ENCODE measurements around the gene TCERG1L.

TCERG1L gene

DNA sequence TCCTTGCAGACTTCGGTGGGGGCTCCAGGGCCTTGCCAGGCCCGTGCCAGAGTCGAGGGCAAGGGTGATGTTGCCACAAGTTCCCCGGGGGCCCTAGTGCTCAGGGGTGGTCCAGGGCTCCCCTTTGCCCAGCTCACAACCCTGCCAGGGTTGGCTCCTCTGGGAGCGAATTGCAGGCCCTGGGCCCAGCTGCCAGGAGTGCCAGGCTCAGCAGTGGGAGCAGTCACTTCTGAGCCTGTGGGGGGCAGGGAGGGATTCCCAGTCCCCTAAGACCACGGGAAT, 43.8 kb downstream of the TCERG1L start:
- Histone ChIP-seq H3K4me3 (ENCODE audit: low read length) (no peak overlapping the region), H3K9ac (ENCODE audit: low read depth, low read length) (no peak overlapping the region), H3K4me2 (ENCODE audit: low read length) (no peak overlapping the region), H3K36me3 (ENCODE audit: insufficient read depth, low read length) (no peaks in the 10 kb centered on the region), H3K9me3 (replicated peaks; ENCODE audit: low read length) (peaks cover 9% of the 10 kb centered on the region), H3K27me3 (ENCODE audit: control insufficient read depth, insufficient read depth, low read length) (no peaks in the 10 kb centered on the region), H3K4me1 (ENCODE audit: control insufficient read depth, insufficient read depth, low read length) (no peaks in the 10 kb centered on the region)

DNA sequence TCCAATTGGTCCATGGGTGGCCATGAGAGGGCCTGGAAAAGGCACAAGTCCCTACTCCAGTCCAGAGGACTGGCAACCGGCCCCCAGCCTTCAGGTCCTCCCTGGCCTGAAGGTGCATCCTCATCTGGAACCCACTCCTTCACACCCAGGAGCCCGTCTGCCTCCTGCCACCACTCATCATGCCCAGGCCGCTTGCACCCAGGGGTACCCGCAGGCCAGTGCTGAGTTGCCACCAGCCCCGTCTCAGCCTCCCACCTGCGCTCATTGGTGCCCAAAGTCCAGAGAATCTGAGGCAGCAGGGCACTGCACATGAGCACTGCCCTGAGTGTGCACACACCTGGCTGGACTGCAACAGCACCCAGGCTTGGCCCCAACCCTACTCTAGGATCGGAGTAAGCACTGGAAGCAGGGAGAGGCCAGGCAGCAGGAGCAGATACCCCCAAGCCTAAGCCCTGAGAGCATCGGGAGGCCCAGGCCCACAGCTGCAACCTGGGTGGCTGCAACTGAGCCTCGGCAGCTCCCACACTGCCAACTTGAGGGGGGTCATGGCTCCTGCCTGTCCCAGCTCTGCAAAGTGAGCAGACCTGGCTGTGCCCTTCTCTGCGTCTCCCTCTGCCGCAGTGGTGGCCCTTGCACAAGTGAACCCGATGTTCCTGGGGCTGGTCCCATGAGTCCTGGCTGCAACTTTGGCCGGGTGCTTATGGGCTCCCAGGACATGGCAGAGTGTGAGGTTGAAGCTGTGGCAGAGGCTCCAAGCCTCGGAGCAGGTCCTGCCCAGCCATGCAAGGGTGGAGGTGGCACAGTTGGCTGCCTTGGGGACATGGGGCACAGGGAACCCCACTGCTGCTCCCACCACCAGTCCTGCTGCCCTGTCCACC, 44.3 kb downstream of the TCERG1L start:
- H3K4me3 ChIP-seq (ENCODE audit: low read length): no peak overlapping the region
- H3K4me2 ChIP-seq (ENCODE audit: low read length): no peak overlapping the region
- no peaks in the 10 kb centered on the region for H3K36me3 ChIP-seq (ENCODE audit: insufficient read depth, low read length)
- peaks cover 10% of the 10 kb centered on the region for H3K9me3 ChIP-seq (replicated peaks; ENCODE audit: low read length)
- H3K4me1 ChIP-seq (ENCODE audit: control insufficient read depth, insufficient read depth, low read length): no peaks in the 10 kb centered on the region
- H3K27me3 ChIP-seq (ENCODE audit: control insufficient read depth, insufficient read depth, low read length): no peaks in the 10 kb centered on the region
- H3K9ac ChIP-seq (ENCODE audit: low read depth, low read length): no peak overlapping the region

GRCh38 chr10:131264110-131264788, 47.3 kb downstream of the TCERG1L start:
- H3K27me3 ChIP-seq (ENCODE audit: control insufficient read depth, insufficient read depth, low read length): no peaks in the 10 kb centered on the region
- H3K9ac ChIP-seq (ENCODE audit: low read depth, low read length): no peak overlapping the region

GRCh38 chr10:131261890-131262475, 49.5 kb downstream of the TCERG1L start:
- Histone ChIP-seq H3K4me2 (ENCODE audit: low read length) (no peak overlapping the region), H3K4me1 (ENCODE audit: control insufficient read depth, insufficient read depth, low read length) (no peaks in the 10 kb centered on the region), H3K36me3 (ENCODE audit: insufficient read depth, low read length) (no peaks in the 10 kb centered on the region), H3K9me3 (replicated peaks; ENCODE audit: low read length) (peaks cover 14% of the 10 kb centered on the region), H3K9ac (ENCODE audit: low read depth, low read length) (no peak overlapping the region), H3K27me3 (ENCODE audit: control insufficient read depth, insufficient read depth, low read length) (no peaks in the 10 kb centered on the region), H3K4me3 (ENCODE audit: low read length) (no peak overlapping the region)

More at GRCh38 chr10:131264110-131264788, 47.3 kb downstream of the TCERG1L start:
- Histone ChIP-seq H3K4me1 (ENCODE audit: control insufficient read depth, insufficient read depth, low read length) (no peaks in the 10 kb centered on the region), H3K36me3 (ENCODE audit: insufficient read depth, low read length) (no peaks in the 10 kb centered on the region), H3K4me3 (ENCODE audit: low read length) (no peak overlapping the region), H3K9me3 (replicated peaks; ENCODE audit: low read length) (peaks cover 13% of the 10 kb centered on the region), H3K4me2 (ENCODE audit: low read length) (no peak overlapping the region)

- Histone ChIP-seq H3K9ac (ENCODE audit: low read depth, low read length) (no peak overlapping the region), H3K27me3 (ENCODE audit: control insufficient read depth, insufficient read depth, low read length) (no peaks in the 10 kb centered on the region), H3K4me2 (ENCODE audit: low read length) (no peak overlapping the region), H3K36me3 (ENCODE audit: insufficient read depth, low read length) (no peaks in the 10 kb centered on the region), H3K4me1 (ENCODE audit: control insufficient read depth, insufficient read depth, low read length) (no peaks in the 10 kb centered on the region), H3K4me3 (ENCODE audit: low read length) (no peak overlapping the region), H3K9me3 (replicated peaks; ENCODE audit: low read length) (peaks cover 15% of the 10 kb centered on the region)
Measured at GRCh38 chr10:131260452-131261211, 50.9 kb downstream of the TCERG1L start.

GRCh38 chr10:131260031-131260430, 51.5 kb downstream of the TCERG1L start:
- no peaks in the 10 kb centered on the region for H3K27me3 ChIP-seq (ENCODE audit: control insufficient read depth, insufficient read depth, low read length)
- H3K4me1 ChIP-seq (ENCODE audit: control insufficient read depth, insufficient read depth, low read length): no peaks in the 10 kb centered on the region
- no peak overlapping the region for H3K4me2 ChIP-seq (ENCODE audit: low read length)
- H3K9me3 ChIP-seq (replicated peaks; ENCODE audit: low read length): peaks cover 17% of the 10 kb centered on the region
- no peaks in the 10 kb centered on the region for H3K36me3 ChIP-seq (ENCODE audit: insufficient read depth, low read length)
- no peak overlapping the region for H3K9ac ChIP-seq (ENCODE audit: low read depth, low read length)
- no peak overlapping the region for H3K4me3 ChIP-seq (ENCODE audit: low read length)

DNA sequence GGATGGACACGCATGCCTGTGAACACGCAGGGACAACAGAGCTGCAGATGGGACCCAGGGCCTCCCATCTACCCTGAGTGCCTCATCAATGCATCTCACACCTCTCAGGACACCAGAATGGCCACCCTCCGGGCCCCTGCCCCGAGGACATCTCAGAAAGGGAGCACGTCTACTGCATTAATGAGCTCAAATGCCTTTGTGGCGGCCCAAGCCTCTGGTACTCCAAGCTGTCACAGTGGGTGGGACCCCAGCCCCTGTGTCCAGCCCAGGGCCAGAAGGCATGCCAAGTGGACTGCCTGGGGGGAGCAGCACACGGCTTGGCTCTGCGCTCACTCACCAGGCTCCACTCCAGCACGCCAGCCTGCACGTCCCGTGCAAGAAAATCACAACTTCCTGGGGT, 52.0 kb downstream of the TCERG1L start:
- H3K9me3 ChIP-seq (replicated peaks; ENCODE audit: low read length): peaks cover 19% of the 10 kb centered on the region

DNA sequence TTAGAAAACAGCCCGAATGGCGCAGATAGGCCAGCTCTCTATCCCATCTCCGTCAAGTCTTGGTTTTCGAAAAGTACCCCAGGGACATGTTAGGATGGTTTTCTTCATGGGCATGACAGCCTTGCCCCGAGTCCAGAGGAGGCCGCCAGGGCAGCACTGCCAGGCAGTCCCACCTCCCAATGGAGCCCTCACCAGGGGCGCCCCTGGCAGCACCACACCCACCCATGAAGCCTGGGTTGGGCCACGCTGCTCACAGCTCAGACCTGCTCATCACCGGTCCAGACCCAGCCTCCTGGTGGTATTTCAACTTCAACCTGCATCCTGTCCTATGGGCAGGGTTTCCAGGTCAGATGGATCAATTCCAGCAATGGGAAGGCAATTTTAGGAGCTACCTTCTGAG, 53.3 kb downstream of the TCERG1L start:
- no peaks in the 10 kb centered on the region for H3K27me3 ChIP-seq (ENCODE audit: control insufficient read depth, insufficient read depth, low read length)
- H3K4me2 ChIP-seq (ENCODE audit: low read length): no peak overlapping the region
- H3K9me3 ChIP-seq (replicated peaks; ENCODE audit: low read length): peaks cover 25% of the 10 kb centered on the region
- no peaks in the 10 kb centered on the region for H3K4me1 ChIP-seq (ENCODE audit: control insufficient read depth, insufficient read depth, low read length)
- no peak overlapping the region for H3K4me3 ChIP-seq (ENCODE audit: low read length)
- no peaks in the 10 kb centered on the region for H3K36me3 ChIP-seq (ENCODE audit: insufficient read depth, low read length)
- H3K9ac ChIP-seq (ENCODE audit: low read depth, low read length): no peak overlapping the region

More for the DNA sequence above, 52.0 kb downstream of the TCERG1L start:
- Histone ChIP-seq H3K9ac (ENCODE audit: low read depth, low read length) (no peak overlapping the region), H3K4me2 (ENCODE audit: low read length) (no peak overlapping the region), H3K4me3 (ENCODE audit: low read length) (no peak overlapping the region), H3K27me3 (ENCODE audit: control insufficient read depth, insufficient read depth, low read length) (no peaks in the 10 kb centered on the region), H3K4me1 (ENCODE audit: control insufficient read depth, insufficient read depth, low read length) (no peaks in the 10 kb centered on the region), H3K36me3 (ENCODE audit: insufficient read depth, low read length) (no peaks in the 10 kb centered on the region)

DNA sequence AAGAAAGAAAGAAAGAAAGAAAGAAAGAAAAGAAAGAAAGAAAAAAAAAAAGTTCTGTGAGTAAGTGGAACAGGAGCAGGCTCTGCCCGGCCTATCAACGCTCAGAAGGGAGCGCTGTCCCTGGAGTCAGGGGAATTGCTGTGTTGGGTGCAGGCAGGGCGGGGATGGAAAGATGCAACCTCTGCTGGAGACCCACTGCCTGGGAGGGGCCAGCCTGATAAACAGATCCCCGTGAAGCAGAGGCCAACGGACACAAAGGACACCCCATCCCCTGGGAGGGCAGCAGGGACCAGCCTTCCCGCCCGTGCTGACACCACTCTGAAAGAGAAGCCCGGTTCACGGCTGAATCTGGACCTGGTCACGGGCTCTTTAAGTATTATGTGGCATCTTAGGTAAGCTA, 54.5 kb downstream of the TCERG1L start:
- Histone ChIP-seq H3K4me2 (ENCODE audit: low read length) (no peak overlapping the region), H3K27me3 (ENCODE audit: control insufficient read depth, insufficient read depth, low read length) (no peaks in the 10 kb centered on the region), H3K9me3 (replicated peaks; ENCODE audit: low read length) (peaks cover 31% of the 10 kb centered on the region)

GRCh38 chr10:131254859-131255252, 56.7 kb downstream of the TCERG1L start:
- no peak overlapping the region for H3K9ac ChIP-seq (ENCODE audit: low read depth, low read length)
- peaks cover 33% of the 10 kb centered on the region for H3K9me3 ChIP-seq (replicated peaks; ENCODE audit: low read length)

More for the DNA sequence above, 54.5 kb downstream of the TCERG1L start:
- H3K36me3 ChIP-seq (ENCODE audit: insufficient read depth, low read length): no peaks in the 10 kb centered on the region
- H3K9ac ChIP-seq (ENCODE audit: low read depth, low read length): no peak overlapping the region
- H3K4me1 ChIP-seq (ENCODE audit: control insufficient read depth, insufficient read depth, low read length): no peaks in the 10 kb centered on the region
- H3K4me3 ChIP-seq (ENCODE audit: low read length): no peak overlapping the region

More at GRCh38 chr10:131254859-131255252, 56.7 kb downstream of the TCERG1L start:
- Histone ChIP-seq H3K4me1 (ENCODE audit: control insufficient read depth, insufficient read depth, low read length) (no peaks in the 10 kb centered on the region), H3K36me3 (ENCODE audit: insufficient read depth, low read length) (no peaks in the 10 kb centered on the region), H3K4me3 (ENCODE audit: low read length) (no peak overlapping the region), H3K4me2 (ENCODE audit: low read length) (no peak overlapping the region), H3K27me3 (ENCODE audit: control insufficient read depth, insufficient read depth, low read length) (no peaks in the 10 kb centered on the region)
